ENCODE measurements around the gene XPR1.

XPR1 gene

DNA sequence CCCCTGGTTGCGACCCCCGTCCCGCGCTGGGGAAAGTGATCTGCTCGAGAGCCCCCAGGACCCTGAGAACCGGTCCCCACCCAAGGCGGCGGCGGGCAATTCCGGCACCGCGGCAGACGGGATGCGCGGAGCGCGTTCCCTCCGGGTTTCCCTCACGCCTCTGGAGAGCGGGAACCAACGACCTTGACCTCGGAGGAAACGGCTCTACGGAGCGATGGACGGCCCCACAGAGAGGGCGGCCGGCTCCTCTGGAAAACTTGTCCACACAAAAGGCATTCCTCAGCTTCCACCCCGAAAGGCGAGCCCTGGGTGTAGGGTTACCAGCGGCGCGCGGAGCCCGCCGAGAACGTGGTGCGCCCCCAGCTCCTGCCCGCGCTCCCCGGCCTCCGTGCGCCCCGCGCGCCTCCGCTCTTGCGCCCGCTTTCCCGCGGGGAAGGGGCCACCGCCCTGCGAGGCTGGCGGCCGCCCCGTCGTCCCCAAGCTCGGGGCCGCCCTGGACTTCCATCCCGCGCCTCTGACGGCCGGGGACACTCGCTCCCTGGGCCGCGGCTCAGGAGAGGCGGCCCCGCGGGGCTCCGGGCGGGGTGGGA is 280.5 kb downstream of the XPR1 start:
- no peak for DNase-seq (ENCODE audit: low read depth in 1 of 2, low spot score in 1 of 2)

GRCh38 chr1:180912801-180913565 is 281.2 kb downstream of the XPR1 start, which contains the start of gene KIAA1614:
KIAA1614 (plus strand) TSS chr1:180912897; CDS start chr1:180913244, 347 bp downstream.
- DNase-seq (ENCODE audit: low read depth in 1 of 2, low spot score in 1 of 2) = no peak

DNA sequence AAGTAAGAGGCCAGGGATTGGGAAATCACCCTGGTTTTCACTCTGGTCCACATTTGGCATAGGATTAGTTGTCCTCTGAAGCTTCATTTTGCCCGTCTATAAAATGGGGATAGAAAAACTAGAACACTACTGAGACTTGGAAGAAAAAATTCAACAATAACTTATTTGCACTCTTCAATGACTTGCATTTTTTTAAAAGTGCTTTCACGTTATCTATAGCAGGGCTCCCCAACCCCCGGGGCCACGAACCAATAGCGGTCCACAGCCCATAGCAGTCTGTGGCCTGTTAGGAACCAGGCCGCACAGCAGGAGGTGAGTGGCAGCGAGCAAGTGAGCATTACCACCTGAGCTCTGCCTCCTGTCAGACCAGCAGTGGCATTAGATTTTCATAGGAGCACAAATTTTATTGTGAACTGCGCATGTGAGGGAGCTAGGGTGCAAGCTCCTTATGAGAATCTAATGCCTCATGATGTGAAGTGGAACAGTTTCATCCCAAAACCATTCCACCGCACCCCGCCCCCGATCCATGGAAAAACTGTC is 283.7 kb downstream of the XPR1 start:
- DNase-seq (ENCODE audit: low read depth in 1 of 2, low spot score in 1 of 2) = no peak

DNA sequence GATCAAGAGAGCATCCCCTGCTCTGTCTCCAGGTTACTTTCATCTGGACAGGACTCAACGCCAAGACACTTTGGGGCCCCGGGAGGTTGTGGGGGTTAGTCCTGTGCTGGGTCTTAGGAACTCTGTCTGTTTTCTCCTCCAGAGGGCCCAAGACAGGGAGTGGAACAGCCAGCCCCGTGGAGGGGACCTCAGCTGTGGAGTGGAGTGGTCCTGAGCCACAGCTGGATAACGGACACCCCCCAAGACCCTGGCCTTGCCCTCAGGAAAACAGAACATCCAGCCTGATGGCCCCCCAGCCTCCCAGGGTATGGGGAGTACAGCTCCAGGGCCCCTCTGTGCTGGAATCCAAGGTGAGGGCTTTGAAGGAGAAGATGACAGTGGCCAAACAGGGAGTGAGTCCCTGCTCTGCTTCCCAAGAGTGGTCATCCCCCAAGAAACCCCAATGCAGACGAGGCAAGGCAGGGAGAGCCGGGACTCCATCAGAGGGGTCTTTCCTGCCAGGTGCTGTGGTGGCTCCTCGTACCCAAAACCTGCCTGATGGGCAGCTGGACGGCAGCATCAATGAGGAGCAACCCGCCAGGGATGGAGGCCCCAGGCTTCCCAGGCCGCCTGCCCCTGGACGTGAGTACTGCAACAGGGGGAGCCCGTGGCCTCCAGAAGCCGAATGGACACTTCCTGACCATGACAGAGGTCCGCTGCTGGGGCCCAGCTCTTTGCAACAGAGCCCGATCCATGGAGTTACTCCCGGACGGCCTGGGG is 284.4 kb downstream of the XPR1 start:
- no peak for DNase-seq (ENCODE audit: low read depth in 1 of 2, low spot score in 1 of 2)

- DNase-seq (ENCODE audit: low read depth in 1 of 2, low spot score in 1 of 2) = no peak
Measured at GRCh38 chr1:180916771-180917170, 284.9 kb downstream of the XPR1 start.

- no peak for DNase-seq (ENCODE audit: low read depth in 1 of 2, low spot score in 1 of 2)
Measured at GRCh38 chr1:180917306-180918065, 285.7 kb downstream of the XPR1 start.

GRCh38 chr1:180918519-180918918 is 286.7 kb downstream of the XPR1 start:
- no peak for DNase-seq (ENCODE audit: low read depth in 1 of 2, low spot score in 1 of 2)

GRCh38 chr1:180919183-180919700 is 287.4 kb downstream of the XPR1 start:
- no peak for DNase-seq (ENCODE audit: low read depth in 1 of 2, low spot score in 1 of 2)

GRCh38 chr1:180920193-180920592 is 288.4 kb downstream of the XPR1 start:
- DNase-seq (ENCODE audit: low read depth in 1 of 2, low spot score in 1 of 2) = no peak

DNA sequence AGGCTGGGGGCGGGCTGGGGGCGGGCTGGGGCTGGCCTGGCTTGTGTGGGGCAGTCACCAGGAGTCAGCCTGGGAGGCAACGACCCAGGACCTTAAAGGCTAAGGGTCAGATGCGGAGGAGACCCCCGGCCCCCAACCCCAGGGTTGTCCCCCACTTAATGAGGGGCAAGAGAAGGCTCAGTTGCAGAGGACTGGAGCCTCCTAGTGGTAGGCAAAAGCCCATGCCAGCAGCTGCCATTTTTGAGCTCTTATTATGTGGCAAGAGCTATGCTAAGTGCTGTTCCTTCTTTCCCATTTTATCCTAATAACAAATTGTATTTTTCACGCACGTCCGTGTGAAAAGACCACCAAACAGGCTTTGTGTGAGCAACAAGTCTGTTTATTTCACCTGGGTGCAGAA is 288.9 kb downstream of the XPR1 start:
- no peak for DNase-seq (ENCODE audit: low read depth in 1 of 2, low spot score in 1 of 2)

- no peak for DNase-seq (ENCODE audit: low read depth in 1 of 2, low spot score in 1 of 2)
Measured at GRCh38 chr1:180921386-180921785, 289.6 kb downstream of the XPR1 start.

- no peak for DNase-seq (ENCODE audit: low read depth in 1 of 2, low spot score in 1 of 2)
Measured at GRCh38 chr1:180921891-180922630, 290.2 kb downstream of the XPR1 start.

DNA sequence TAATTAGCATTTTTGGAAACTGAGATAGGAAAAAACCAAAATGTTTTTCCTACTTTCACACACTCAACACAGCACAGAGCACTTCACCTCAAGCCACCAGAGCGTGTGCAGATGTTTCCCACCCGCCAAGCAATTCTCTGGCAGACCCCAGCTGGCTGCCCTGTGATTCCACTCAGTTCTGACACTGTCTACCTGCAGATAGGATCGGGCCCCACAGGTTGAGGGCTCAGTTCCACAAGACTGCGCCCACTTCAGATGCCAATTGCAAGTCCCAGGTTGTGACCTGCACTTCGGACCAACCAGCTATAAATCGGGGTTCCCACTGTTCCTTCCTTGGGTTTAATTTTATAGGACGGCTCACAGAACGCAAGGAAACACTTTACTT is 290.8 kb downstream of the XPR1 start:
- DNase-seq (ENCODE audit: low read depth in 1 of 2, low spot score in 1 of 2) = no peak

GRCh38 chr1:180923021-180923841 is 291.4 kb downstream of the XPR1 start:
- DNase-seq (ENCODE audit: low read depth in 1 of 2, low spot score in 1 of 2) = no peak

GRCh38 chr1:180923887-180924286 is 292.1 kb downstream of the XPR1 start:
- DNase-seq (ENCODE audit: low read depth in 1 of 2, low spot score in 1 of 2) = no peak

GRCh38 chr1:180924939-180925338 is 293.1 kb downstream of the XPR1 start:
- DNase-seq (ENCODE audit: low read depth in 1 of 2, low spot score in 1 of 2) = no peak

- no peak for DNase-seq (ENCODE audit: low read depth in 1 of 2, low spot score in 1 of 2)
Measured at GRCh38 chr1:180925471-180926051, 293.7 kb downstream of the XPR1 start.

- DNase-seq (ENCODE audit: low read depth in 1 of 2, low spot score in 1 of 2) = no peak
Measured at GRCh38 chr1:180926164-180926981, 294.6 kb downstream of the XPR1 start.
